ENCODE results near the gene ADAMTS13.

- TF ChIP-seq CTCF (IDR thresholded peaks at IDR 0.05): no peak
- TF ChIP-seq POLR2A (IDR thresholded peaks at IDR 0.05): no peak
Observed at GRCh38 chr9:133384736-133385321, 37.3 kb upstream of the ADAMTS13 start.
